Neural cell (in vitro differentiated cells): ENCODE results near the gene RNU6-1. TPM values are rescaled to one million over a fixed set of nuclear protein-coding genes. Genes with fewer than 3 reads are reported as not detected.

Experiments
- H2AFZ ChIP-seq: fragments of 200-600, 300-800 bp; sonication (generic), shearing (Covaris generic); 2 replicates; pipeline ENCODE4 v1.6.0; 2014; ENCODE audit warnings: low read depth, mild to moderate bottlenecking, antibody characterized with exemption, low read length, moderate library complexity
- H3F3A ChIP-seq: fragments of 200-600 bp; shearing (Covaris generic); 2 replicates; pipeline ENCODE4 v1.6.1; 2016; ENCODE audit warnings: mild to moderate bottlenecking, moderate library complexity, mixed read lengths, antibody characterized with exemption, low read length; ENCODE audit not compliant: insufficient read depth, poor library complexity, severe bottlenecking
- H3K27ac ChIP-seq: fragments of 200-600, 300-800 bp; sonication (generic), shearing (Covaris generic); 2 replicates; pipeline ENCODE4 v1.5.1; 2014; ENCODE audit warnings: mild to moderate bottlenecking, low read length, moderate library complexity
- H3K27me3 ChIP-seq: fragments of 300-800, 200-600 bp; sonication (generic), shearing (Covaris generic); 2 replicates; pipeline ENCODE4 v1.6.0; 2014; ENCODE audit warnings: mild to moderate bottlenecking, low read depth, low read length, moderate library complexity; ENCODE audit not compliant: insufficient read depth
- H3K36me3 ChIP-seq: fragments of 300-800, 200-600 bp; sonication (generic), shearing (Covaris generic); 2 replicates; pipeline ENCODE4 v1.5.1; 2014; ENCODE audit warnings: mild to moderate bottlenecking, antibody characterized with exemption, low read length, moderate library complexity; ENCODE audit not compliant: insufficient read depth
- H3K4me2 ChIP-seq: fragments of 300-800, 200-600 bp; sonication (generic), shearing (Covaris generic); 2 replicates; pipeline ENCODE4 v1.6.0; 2014; ENCODE audit warnings: mild to moderate bottlenecking, low read length
- H3K4me3 ChIP-seq: fragments of 300-800, 200-600 bp; sonication (generic), shearing (Covaris generic); 2 replicates; pipeline ENCODE4 v1.5.1; 2014; ENCODE audit warnings: mild to moderate bottlenecking, low read length, moderate library complexity
- H3K79me2 ChIP-seq: fragments of 200-600 bp; shearing (Covaris generic); replicated peaks from 2 replicates; pipeline ENCODE4 v1.6.0; 2014; ENCODE audit warnings: mild to moderate bottlenecking, low read length, moderate library complexity; ENCODE audit not compliant: insufficient read depth
- H3K9ac ChIP-seq: fragments of 300-800, 200-600 bp; sonication (generic), shearing (Covaris generic); 2 replicates; pipeline ENCODE4 v1.6.1; 2016; ENCODE audit warnings: mild to moderate bottlenecking, low read length, mixed read lengths
- H3K9me2 ChIP-seq: fragments of 200-600 bp; shearing (Covaris generic); 2 replicates; pipeline ENCODE4 v1.6.1; 2016; ENCODE audit warnings: mild to moderate bottlenecking, low read length, mixed read lengths; ENCODE audit not compliant: insufficient read depth
- H3K9me3 ChIP-seq: fragments of 200-600, 300-800 bp; sonication (generic), shearing (Covaris generic); 2 replicates; pipeline ENCODE4 v1.6.1; 2016; ENCODE audit warnings: mild to moderate bottlenecking, mixed run types, low read length, moderate library complexity, mixed read lengths
- H4K20me1 ChIP-seq: fragments of 200-600 bp; shearing (Covaris generic); 2 replicates; pipeline ENCODE4 v1.6.1; 2016; ENCODE audit warnings: mild to moderate bottlenecking, mixed run types; ENCODE audit not compliant: insufficient read depth
- EP300 ChIP-seq: fragments of 450-650 bp; conservative IDR thresholded peaks from 2 replicates; pipeline ENCODE4 v1.6.1; 2014; ENCODE audit warnings: antibody characterized with exemption, mild to moderate bottlenecking, moderate library complexity; ENCODE audit not compliant: poor library complexity, severe bottlenecking
- EZH2 ChIP-seq: fragments of 200-600, 300-800 bp; shearing (Covaris generic), sonication (generic); IDR thresholded peaks from 2 replicates; pipeline ENCODE4 v1.6.1; 2014; ENCODE audit warnings: antibody characterized with exemption, low read length, borderline replicate concordance, mild to moderate bottlenecking; ENCODE audit not compliant: insufficient read depth, poor library complexity, severe bottlenecking
- MXI1 ChIP-seq: fragments of 450-650 bp; conservative IDR thresholded peaks from 2 replicates; pipeline ENCODE4 v1.6.1; 2014; ENCODE audit warnings: antibody characterized with exemption, mild to moderate bottlenecking; ENCODE audit not compliant: poor library complexity, severe bottlenecking
- POLR2AphosphoS5 ChIP-seq: IDR thresholded peaks from 2 replicates; pipeline ENCODE4 v1.6.1; 2012
- RAD21 ChIP-seq: fragments of 450-650 bp; conservative IDR thresholded peaks from 2 replicates; pipeline ENCODE4 v1.6.1; 2014; ENCODE audit warnings: antibody characterized with exemption, mild to moderate bottlenecking, moderate library complexity
- SMC3 ChIP-seq: fragments of 450-650 bp; conservative IDR thresholded peaks from 2 replicates; pipeline ENCODE4 v1.6.1; 2014; ENCODE audit warnings: antibody characterized with exemption, mild to moderate bottlenecking, moderate library complexity; ENCODE audit not compliant: poor library complexity
- TAF1 ChIP-seq: IDR thresholded peaks from 2 replicates; pipeline ENCODE4 v1.6.1; 2012; ENCODE audit warnings: low read depth
- polyA plus RNA-seq: library from polyadenylated mRNA; depleted of rRNA; stranded (reverse); fragments of >200 nt; gene quantifications from 2 replicates; pipeline ENCODE4 v1.2.3, GENCODE V29; 2014
- TF ChIP-seq, protein P1 (sequence below): fragments of 450-650 bp; IDR thresholded peaks from 2 replicates; pipeline ENCODE4 v1.5.1; 2014; ENCODE audit warnings: antibody characterized with exemption, mild to moderate bottlenecking, moderate library complexity; ENCODE audit not compliant: poor library complexity, severe bottlenecking
- TF ChIP-seq, protein P2 (sequence below): IDR thresholded peaks from 2 replicates; pipeline ENCODE4 v1.6.1; 2012; ENCODE audit warnings: borderline replicate concordance

The RNU6-1 gene
- polyA plus RNA-seq, 1 donor from 2014 or later = not detected

DNA sequence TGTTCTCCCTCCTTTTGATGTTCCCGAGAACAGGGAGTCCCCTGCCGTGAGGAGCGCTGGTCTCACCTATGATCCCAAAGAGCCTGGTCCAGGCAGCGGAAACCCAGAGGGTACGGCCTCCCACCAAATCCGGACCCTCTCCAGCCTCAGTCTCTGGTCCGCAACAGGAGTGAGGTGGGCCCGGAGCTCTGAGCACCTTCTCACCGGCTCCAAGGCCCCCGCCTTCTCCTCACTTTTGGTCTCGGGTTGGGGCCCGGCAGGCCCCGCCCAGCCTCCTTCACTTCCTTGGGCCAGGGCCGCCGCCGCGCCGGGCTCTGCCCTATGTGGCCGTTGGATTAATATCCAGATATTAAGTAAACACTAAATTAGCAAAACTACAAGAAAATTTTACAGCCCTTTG, 20.2 kb downstream of the RNU6-1 start:
- TF ChIP-seq POLR2AphosphoS5 = no peak
- TF ChIP-seq, protein P1, sequence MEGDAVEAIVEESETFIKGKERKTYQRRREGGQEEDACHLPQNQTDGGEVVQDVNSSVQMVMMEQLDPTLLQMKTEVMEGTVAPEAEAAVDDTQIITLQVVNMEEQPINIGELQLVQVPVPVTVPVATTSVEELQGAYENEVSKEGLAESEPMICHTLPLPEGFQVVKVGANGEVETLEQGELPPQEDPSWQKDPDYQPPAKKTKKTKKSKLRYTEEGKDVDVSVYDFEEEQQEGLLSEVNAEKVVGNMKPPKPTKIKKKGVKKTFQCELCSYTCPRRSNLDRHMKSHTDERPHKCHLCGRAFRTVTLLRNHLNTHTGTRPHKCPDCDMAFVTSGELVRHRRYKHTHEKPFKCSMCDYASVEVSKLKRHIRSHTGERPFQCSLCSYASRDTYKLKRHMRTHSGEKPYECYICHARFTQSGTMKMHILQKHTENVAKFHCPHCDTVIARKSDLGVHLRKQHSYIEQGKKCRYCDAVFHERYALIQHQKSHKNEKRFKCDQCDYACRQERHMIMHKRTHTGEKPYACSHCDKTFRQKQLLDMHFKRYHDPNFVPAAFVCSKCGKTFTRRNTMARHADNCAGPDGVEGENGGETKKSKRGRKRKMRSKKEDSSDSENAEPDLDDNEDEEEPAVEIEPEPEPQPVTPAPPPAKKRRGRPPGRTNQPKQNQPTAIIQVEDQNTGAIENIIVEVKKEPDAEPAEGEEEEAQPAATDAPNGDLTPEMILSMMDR = no peak
- TF ChIP-seq RAD21 = no peak
- no peak for TF ChIP-seq TAF1
- TF ChIP-seq, protein P2, sequence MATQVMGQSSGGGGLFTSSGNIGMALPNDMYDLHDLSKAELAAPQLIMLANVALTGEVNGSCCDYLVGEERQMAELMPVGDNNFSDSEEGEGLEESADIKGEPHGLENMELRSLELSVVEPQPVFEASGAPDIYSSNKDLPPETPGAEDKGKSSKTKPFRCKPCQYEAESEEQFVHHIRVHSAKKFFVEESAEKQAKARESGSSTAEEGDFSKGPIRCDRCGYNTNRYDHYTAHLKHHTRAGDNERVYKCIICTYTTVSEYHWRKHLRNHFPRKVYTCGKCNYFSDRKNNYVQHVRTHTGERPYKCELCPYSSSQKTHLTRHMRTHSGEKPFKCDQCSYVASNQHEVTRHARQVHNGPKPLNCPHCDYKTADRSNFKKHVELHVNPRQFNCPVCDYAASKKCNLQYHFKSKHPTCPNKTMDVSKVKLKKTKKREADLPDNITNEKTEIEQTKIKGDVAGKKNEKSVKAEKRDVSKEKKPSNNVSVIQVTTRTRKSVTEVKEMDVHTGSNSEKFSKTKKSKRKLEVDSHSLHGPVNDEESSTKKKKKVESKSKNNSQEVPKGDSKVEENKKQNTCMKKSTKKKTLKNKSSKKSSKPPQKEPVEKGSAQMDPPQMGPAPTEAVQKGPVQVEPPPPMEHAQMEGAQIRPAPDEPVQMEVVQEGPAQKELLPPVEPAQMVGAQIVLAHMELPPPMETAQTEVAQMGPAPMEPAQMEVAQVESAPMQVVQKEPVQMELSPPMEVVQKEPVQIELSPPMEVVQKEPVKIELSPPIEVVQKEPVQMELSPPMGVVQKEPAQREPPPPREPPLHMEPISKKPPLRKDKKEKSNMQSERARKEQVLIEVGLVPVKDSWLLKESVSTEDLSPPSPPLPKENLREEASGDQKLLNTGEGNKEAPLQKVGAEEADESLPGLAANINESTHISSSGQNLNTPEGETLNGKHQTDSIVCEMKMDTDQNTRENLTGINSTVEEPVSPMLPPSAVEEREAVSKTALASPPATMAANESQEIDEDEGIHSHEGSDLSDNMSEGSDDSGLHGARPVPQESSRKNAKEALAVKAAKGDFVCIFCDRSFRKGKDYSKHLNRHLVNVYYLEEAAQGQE = no peak
- TF ChIP-seq EP300 = no peak
- no peak for TF ChIP-seq SMC3
- no peak for TF ChIP-seq EZH2
- no peak for TF ChIP-seq MXI1
- H2AFZ ChIP-seq = no peak overlapping the region
- H3K36me3 ChIP-seq = no peaks in the 10 kb centered on the region
- H3K9me3 ChIP-seq = peaks cover 15% of the 10 kb centered on the region
- H3K4me2 ChIP-seq = no peak overlapping the region
- no peak overlapping the region for H3K4me3 ChIP-seq
- no peaks in the 10 kb centered on the region for H3K9me2 ChIP-seq
- H4K20me1 ChIP-seq = no peaks in the 10 kb centered on the region
- H3K27ac ChIP-seq = no peak overlapping the region
- no peaks in the 10 kb centered on the region for H3K79me2 ChIP-seq
- no peaks in the 10 kb centered on the region for H3F3A ChIP-seq
- peaks cover 64% of the 10 kb centered on the region for H3K27me3 ChIP-seq
- H3K9ac ChIP-seq = no peak overlapping the region

DNA sequence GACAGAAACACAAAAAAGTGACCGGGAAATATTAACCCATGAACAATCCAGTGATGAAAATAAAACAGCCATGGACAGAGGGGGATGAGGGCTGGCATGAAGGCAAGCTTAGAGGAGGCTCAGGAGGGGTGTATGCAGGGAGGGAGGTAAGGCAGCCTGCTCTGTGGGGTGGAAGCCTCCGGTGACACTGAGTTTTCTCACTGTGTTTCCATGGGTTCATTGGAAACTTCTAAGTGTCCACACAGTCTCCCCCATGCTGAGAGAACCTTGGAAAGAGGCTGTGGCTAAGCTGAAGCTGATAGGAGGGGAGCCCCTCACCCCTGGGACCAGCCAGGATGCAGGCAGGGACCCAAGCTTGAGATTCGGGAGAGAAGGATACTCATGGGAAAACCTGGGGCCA, 21.4 kb downstream of the RNU6-1 start:
- no peaks in the 10 kb centered on the region for H4K20me1 ChIP-seq
- peaks cover 52% of the 10 kb centered on the region for H3K27me3 ChIP-seq
- TF ChIP-seq, protein P2 = no peak
- TF ChIP-seq POLR2AphosphoS5 (no peak), SMC3 (no peak)
- no peak overlapping the region for H3K27ac ChIP-seq
- no peaks in the 10 kb centered on the region for H3K36me3 ChIP-seq
- H3K79me2 ChIP-seq = no peaks in the 10 kb centered on the region
- no peaks in the 10 kb centered on the region for H3K9me2 ChIP-seq
- H3K9ac ChIP-seq = no peak overlapping the region
- H2AFZ ChIP-seq = no peak overlapping the region
- no peak overlapping the region for H3K4me3 ChIP-seq
- H3K9me3 ChIP-seq = peaks cover 15% of the 10 kb centered on the region
- no peak overlapping the region for H3K4me2 ChIP-seq
- H3F3A ChIP-seq = no peaks in the 10 kb centered on the region
